GM23248 (cell line): ENCODE results near the gene FXR1.

Experiments used
- EZH2 ChIP-seq: fragments of 200-600 bp; sonication (generic); IDR thresholded peaks from 2 replicates; pipeline ENCODE4 v1.6.1; 2018; ENCODE audit warnings: antibody characterized with exemption, mild to moderate bottlenecking; ENCODE audit not compliant: insufficient read depth, poor library complexity, severe bottlenecking
- EZH2phosphoT487 ChIP-seq: fragments of 200-600 bp; sonication (generic); IDR thresholded peaks from 2 replicates; pipeline ENCODE4 v1.6.1; 2018; ENCODE audit warnings: antibody characterized with exemption, moderate library complexity, mild to moderate bottlenecking, low read depth; ENCODE audit not compliant: insufficient read depth

GRCh38 chr3:180870008-180870699, 42.3 kb upstream of the FXR1 start:
- TF ChIP-seq EZH2 (no peak), EZH2phosphoT487 (no peak)
